GM13977 (cell line): ENCODE data around the gene RAB7B.

Experiments
- DNase-seq: peaks from one replicate; pipeline ENCODE4 v3.0.0; 2012; ENCODE audit warnings: low spot score
- in situ Hi-C: fragments of 300-500 bp; cut with MboI; formaldehyde crosslinking; loops from one replicate; pipeline ENCODE4 v1.12.0; 2022; ENCODE audit warnings: low sequenced_read_pairs, low pct_unique_long_range_greater_than_20kb, mixed read lengths, inconsistent platforms; ENCODE audit not compliant: unreplicated experiment
- TF ChIP-seq, protein P1 (sequence below): IDR thresholded peaks from 2 replicates; pipeline ENCODE4 v1.5.1; 2012; ENCODE audit warnings: mild to moderate bottlenecking, control low read depth; ENCODE audit not compliant: insufficient read depth; ENCODE audit errors: extremely low read depth, missing control alignments

RAB7B gene

GRCh38 chr1:205976708-205977401, 26.3 kb downstream of the RAB7B start:
- in situ Hi-C loops, result no loop called here
- DNase-seq, result no peak
- TF ChIP-seq, protein P1, sequence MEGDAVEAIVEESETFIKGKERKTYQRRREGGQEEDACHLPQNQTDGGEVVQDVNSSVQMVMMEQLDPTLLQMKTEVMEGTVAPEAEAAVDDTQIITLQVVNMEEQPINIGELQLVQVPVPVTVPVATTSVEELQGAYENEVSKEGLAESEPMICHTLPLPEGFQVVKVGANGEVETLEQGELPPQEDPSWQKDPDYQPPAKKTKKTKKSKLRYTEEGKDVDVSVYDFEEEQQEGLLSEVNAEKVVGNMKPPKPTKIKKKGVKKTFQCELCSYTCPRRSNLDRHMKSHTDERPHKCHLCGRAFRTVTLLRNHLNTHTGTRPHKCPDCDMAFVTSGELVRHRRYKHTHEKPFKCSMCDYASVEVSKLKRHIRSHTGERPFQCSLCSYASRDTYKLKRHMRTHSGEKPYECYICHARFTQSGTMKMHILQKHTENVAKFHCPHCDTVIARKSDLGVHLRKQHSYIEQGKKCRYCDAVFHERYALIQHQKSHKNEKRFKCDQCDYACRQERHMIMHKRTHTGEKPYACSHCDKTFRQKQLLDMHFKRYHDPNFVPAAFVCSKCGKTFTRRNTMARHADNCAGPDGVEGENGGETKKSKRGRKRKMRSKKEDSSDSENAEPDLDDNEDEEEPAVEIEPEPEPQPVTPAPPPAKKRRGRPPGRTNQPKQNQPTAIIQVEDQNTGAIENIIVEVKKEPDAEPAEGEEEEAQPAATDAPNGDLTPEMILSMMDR, result no peak

DNA sequence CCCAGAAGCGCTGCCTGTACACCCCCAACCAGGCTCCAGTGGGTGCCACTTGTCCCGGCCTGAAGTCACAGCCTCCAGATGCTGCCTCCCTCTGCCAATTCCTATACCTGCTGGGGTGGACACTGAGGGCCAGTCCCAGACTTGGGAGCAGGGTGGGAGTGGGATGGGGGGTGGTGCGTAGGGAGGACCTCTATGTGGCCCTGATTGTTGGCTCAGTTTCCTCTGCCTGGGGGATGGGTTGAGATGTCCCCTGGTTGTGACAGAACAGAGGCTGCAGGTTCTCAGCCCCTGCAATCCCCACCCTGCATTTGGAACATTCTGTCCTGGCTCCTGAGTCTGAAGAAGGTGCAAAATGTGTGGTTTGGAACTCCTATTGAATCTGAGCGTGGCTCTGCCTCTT, 27.2 kb downstream of the RAB7B start:
- in situ Hi-C loops, result no loop called here
- TF ChIP-seq, protein P1, result no peak
- DNase-seq, result no peak

DNA sequence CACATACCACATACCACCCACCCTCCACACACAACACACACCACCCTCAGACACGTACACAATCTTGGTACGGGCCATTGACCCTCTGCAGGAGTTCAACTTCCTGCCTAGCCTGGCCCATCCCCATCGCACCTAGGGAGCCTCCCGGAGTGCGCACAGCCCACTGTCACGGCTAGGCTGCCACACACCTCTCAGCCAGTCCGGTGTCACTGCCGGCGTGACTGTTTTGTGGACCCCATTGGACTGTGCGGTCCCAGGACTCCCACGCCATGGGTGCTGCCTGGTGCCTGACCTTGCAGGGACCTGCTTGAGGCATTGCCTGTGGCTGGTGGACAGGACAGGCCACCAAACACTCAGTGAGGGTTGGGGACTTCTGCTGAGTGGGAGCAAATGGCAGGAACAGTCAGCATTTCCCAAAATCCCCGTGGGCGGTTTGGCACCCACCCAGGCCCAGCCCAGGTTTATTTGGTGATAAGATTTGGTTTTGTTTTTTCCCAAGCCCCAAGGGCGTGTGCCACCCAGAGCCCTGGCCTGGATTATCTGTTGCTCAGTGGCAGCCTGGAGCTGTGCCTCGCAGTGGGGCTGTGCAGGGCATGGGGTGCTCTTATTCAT, 27.7 kb downstream of the RAB7B start:
- TF ChIP-seq, protein P1, result no peak
- in situ Hi-C loops, result no loop called here
- no peak for DNase-seq

GRCh38 chr1:205974712-205975111, 28.5 kb downstream of the RAB7B start:
- in situ Hi-C loops, result no loop called here
- DNase-seq, result no peak
- TF ChIP-seq, protein P1, result no peak

DNA sequence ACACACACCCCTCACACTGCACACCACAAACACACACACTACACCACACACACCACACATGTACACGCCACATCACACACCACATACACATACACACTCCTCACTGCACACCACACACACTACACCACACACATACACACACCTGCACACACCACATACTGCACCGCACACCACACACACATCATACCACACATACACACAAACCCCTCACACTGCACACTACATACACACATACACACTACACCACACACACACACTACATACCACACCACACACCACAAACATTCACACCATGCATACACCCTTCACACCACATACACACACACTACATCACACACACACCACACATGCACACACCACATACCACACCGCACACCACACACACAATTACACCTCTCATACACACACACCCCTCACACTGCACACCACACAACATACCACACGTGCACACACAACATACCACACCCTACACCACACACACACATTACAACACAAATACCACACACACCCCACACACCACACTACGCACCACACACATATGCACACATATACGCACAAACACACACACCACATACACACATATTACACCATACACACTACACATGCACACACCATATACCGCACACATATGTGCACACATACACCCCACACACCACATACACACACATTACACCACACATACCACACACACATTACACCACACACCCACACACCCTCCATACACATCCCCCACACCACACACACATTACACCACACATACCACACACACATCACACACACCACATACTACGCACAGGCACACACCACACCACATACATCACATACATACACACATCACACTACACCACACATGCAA, 29.6 kb downstream of the RAB7B start:
- in situ Hi-C loops, result no loop called here
- DNase-seq, result no peak
- TF ChIP-seq, protein P1, result no peak

- in situ Hi-C loops, result no loop called here
- no peak for DNase-seq
Measured at GRCh38 chr1:205972491-205973168, 30.6 kb downstream of the RAB7B start.

More at GRCh38 chr1:205972491-205973168, 30.6 kb downstream of the RAB7B start:
- TF ChIP-seq, protein P1, result no peak
